Measurements from ENCODE around the gene NUDT4.
A peak's percentile ranks its signal among the peaks of the same experiment; 100 is the strongest.
"Not testable (repeated sequence)": the region's sequence is repeated elsewhere in the genome, so short reads cannot be mapped to it uniquely, and the experiment has no call there.

Gene NUDT4

GRCh38 chr12:93403988-93404803 lies 26.5 kb downstream of the NUDT4 start:
- DNase-seq: no peak

- DNase-seq: no peak
These were observed 27.5 kb downstream of the NUDT4 start for GRCh38 chr12:93404961-93405849.

- no peak for DNase-seq
These were observed 29.6 kb downstream of the NUDT4 start for GRCh38 chr12:93407054-93407962.

GRCh38 chr12:93407963-93408283 lies 30.2 kb downstream of the NUDT4 start:
- DNase-seq: no peak

GRCh38 chr12:93408813-93409212 lies 31.1 kb downstream of the NUDT4 start:
- no peak for DNase-seq

GRCh38 chr12:93409343-93410187 lies 31.8 kb downstream of the NUDT4 start:
- not testable (repeated sequence) for DNase-seq

DNA sequence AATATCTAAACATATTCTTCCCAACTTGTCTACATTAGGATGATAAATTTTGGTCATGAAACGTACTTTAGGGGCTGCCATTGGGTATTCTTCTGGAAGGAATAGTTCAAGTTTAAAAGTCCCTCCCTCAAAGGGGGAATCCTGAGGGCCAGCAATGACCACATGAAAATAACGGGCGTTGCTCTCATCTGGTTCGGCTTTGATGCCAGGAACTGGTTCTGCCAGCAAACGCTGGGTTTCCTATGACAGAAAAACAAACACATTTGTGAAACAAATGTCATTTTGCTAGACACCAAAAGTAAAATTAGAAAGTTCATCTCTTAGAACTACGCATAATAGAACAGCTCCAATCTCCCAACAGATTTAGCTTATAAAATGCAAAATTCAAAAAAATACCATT lies 33.3 kb downstream of the NUDT4 start:
- DNase-seq: not testable (repeated sequence)

GRCh38 chr12:93412396-93412795 lies 34.7 kb downstream of the NUDT4 start:
- DNase-seq: not testable (repeated sequence)

DNA sequence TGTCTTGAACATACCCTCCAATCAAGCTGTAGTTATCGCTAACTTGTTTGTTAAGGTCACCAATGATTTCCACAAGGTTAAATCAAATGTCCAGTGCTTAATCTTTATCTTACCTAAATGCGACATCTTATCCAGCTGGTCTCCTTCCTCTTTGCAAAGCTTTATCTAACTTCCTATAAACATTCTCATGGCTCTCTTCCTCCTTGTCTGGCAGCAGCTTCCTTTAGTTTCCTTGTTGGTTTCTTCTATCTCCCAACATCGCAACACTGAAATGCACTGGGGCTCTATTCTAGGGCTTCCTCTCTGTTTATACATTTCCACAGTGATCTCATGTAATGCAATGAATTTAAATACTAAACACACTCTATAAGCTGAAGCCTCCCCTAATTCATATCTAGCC lies 35.3 kb downstream of the NUDT4 start:
- no peak for DNase-seq

DNA sequence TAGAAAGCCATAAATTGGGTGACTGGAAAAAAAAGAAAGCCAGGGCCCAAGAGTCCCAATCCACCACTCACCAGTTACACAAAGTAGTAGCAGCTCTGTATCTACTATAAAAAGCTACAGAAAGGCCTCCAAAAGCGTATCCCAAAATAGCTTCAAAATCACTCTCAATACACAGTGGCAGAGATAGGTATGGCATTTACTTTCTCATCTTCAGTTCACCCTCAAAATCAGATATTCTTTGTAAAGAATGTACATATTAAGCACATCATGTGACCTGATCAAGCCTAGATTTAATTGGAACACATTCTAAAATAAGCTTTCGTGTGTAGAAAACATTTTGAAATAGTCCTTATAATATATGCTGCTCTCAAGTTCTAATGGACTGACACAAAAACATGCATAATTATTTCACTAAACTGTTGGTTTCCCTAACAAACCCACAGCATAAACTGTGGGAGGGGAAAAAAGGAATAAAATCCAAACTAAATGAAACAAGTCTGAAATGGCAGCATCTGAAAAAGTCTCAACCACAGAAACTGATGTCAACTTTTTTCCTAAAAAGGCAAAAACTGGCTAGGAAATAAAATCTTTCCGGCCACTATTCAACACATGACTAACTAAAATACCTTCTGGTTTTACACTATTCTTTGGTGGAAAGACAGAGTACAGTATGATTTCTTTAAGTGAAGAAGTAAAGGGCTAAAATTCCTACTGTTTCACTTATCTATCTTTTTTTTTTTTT lies 38.2 kb downstream of the NUDT4 start:
- DNase-seq: no peak

GRCh38 chr12:93417967-93418480 lies 40.3 kb downstream of the NUDT4 start:
- DNase-seq: no peak

DNA sequence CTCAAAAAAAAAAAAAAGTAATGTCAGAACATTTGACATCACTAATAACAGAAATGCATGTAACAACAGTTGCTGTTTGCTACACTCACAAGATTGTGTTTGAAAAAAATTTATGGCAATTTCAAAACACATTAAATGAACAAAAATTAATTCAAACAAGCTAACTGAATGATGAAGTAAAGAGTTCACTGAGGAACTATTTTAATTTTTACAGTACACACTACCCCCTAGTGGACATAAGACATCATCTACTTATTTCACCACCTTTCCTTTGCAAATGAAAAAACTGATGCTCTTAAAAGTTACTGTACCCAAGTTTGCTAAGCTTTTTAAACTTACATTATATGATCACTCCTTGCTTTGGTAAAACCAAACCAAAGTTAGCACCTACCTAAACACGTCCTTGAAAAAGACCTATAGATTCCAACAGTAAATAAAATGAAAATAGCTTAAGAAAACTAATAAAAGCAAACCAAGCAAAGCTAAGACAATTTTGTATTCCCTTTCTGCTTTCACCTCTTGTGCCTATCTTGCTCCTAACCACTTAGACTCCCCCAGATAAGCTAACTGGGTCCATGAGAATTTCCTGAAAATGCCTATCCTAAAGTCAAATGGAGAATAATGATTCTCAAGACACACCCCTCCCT lies 41.8 kb downstream of the NUDT4 start:
- peak; percentile 9 for DNase-seq

DNA sequence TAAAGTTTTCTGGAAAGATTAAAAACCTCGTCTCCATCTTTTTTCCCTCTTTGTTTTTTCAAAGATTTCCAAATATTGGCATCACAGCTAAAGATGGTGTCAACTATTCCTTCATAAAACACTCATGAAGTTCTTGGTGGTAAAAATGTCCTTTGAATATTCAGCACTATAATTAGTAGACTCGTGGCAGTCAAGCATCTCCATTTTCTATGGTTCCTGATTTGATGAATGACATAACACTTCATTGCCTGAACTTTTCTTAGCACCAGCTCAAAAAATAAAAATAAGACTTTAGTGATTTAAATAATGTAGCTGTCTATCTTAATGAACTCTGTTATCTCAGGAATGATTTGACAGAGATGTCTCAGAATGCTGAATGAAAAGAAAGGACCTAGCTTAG lies 44.3 kb downstream of the NUDT4 start:
- DNase-seq: no peak

DNA sequence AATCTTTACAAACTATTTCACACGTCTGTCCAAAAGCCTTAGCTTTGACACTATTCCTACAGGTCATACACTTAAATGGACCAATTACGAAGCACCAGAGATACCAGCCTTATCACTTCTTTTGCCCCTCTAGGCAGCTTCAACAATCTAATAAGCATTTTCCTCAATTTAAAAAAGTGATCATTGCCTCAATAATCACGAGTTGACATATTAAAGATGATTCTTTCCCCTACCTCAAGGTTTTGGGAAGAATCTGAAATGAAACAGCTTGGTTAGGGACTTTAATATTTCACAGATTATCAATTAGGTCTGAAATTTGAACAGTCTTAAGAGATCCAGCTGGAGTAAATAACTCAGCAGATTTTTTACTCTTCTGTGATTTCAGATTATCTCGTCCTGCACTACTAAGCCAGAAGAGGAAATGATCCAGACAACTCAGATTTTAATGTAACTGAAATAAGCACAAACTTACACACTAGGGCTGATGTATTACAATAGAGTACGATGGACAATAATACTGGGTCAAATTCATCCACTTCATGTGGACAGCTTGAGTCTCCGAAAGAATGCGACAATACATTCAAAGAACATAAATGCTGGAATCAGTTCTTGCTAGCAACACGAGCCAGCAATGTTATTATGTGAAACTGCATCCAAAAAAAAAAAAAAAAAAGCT lies 48.1 kb downstream of the NUDT4 start:
- no peak for DNase-seq

GRCh38 chr12:93426412-93426805 lies 48.7 kb downstream of the NUDT4 start:
- no peak for DNase-seq

DNA sequence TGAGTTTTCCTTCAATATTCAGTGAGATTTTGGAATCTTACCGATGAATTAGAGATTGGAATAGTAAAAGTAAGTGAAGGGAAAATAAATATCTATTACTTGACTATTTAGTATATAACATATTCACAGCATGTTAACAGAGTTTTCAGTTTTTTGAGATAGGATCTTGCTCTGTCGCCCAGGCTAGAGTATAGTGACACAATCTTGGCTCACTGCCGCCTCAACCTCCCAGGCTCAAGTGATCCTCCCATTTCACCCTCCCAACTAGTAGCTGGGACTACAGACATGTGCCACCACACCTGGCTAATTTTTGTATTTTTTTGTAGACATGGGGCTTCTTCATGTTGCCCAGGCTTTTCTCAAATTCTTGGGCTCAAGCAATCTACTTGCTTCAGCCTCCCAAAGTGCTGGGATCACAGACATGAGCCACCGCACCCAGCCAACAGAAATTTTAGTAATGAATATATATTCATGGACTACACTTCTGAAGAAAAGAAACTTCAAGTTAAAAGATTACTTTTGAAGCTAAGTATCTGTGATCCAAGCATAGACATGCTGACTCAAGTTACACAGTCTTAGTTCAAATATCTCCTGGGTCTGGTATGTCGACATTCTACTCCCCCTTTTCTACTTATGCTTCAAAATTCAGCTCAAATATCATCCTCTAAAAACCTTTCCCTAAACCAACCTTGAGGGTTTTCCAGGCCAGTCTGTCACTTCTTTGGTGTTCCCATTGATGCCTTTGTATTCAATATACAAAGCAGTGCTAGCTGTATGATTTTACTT lies 50.2 kb downstream of the NUDT4 start:
- DNase-seq: no peak

GRCh38 chr12:93429448-93429847 lies 51.7 kb downstream of the NUDT4 start:
- no peak for DNase-seq

DNA sequence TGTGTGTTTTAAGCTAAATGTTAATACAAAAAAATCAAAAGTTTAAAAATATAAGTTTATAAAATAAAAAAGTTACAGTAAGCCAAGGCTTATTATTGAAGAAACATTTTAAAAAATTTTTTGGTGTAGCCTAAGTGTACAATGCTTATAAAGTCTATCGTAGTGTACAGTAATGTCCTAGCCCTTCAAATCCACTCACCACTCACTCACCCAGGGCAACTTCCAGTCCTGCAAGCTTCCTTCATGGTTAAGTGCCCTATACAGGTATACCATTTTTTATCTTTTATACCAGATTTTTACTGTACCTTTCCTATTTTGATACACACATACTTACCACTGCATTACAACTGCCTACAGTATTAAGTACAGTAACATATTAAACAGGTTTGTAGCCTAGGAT lies 52.1 kb downstream of the NUDT4 start:
- DNase-seq: no peak

- no peak for DNase-seq
These were observed 52.6 kb downstream of the NUDT4 start for GRCh38 chr12:93430280-93430679.
